ENCODE results near the gene SEMA6C. TPM values are rescaled to one million over a fixed set of nuclear protein-coding genes. Genes with fewer than 3 reads are reported as not detected.

The SEMA6C gene
- total RNA-seq, 1 donor from 2014 or later = 24.7 TPM

GRCh38 chr1:151175863-151176262 is 29.4 kb upstream of the SEMA6C start, which contains the start of gene TMOD4:
Gene TMOD4, minus strand, starts transcription at chr1:151175981. Its CDS starts 1,106 bp downstream, at chr1:151174875.
- H3K27ac Mint-ChIP-seq (ENCODE audit: unreplicated experiment) = no peak within 1 kb of the TSS
- no peak within 1 kb of the TSS for H3K4me3 Mint-ChIP-seq (ENCODE audit: unreplicated experiment)
- no peaks in the 10 kb centered on the region for H3K9me3 Mint-ChIP-seq (ENCODE audit: unreplicated experiment)
- H3K4me1 Mint-ChIP-seq (ENCODE audit: unreplicated experiment) = no peaks in the 10 kb centered on the region
- DNase-seq (ENCODE audit: extremely low spot score, unreplicated experiment) = no peak
- no peaks in the 10 kb centered on the region for H3K27me3 Mint-ChIP-seq (ENCODE audit: unreplicated experiment)
- TF ChIP-seq, protein P1, sequence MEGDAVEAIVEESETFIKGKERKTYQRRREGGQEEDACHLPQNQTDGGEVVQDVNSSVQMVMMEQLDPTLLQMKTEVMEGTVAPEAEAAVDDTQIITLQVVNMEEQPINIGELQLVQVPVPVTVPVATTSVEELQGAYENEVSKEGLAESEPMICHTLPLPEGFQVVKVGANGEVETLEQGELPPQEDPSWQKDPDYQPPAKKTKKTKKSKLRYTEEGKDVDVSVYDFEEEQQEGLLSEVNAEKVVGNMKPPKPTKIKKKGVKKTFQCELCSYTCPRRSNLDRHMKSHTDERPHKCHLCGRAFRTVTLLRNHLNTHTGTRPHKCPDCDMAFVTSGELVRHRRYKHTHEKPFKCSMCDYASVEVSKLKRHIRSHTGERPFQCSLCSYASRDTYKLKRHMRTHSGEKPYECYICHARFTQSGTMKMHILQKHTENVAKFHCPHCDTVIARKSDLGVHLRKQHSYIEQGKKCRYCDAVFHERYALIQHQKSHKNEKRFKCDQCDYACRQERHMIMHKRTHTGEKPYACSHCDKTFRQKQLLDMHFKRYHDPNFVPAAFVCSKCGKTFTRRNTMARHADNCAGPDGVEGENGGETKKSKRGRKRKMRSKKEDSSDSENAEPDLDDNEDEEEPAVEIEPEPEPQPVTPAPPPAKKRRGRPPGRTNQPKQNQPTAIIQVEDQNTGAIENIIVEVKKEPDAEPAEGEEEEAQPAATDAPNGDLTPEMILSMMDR (IDR thresholded peaks at IDR 0.05) = peak; percentile 54
- H3K36me3 Mint-ChIP-seq (ENCODE audit: unreplicated experiment) = peaks cover 35% of the 10 kb centered on the region

DNA sequence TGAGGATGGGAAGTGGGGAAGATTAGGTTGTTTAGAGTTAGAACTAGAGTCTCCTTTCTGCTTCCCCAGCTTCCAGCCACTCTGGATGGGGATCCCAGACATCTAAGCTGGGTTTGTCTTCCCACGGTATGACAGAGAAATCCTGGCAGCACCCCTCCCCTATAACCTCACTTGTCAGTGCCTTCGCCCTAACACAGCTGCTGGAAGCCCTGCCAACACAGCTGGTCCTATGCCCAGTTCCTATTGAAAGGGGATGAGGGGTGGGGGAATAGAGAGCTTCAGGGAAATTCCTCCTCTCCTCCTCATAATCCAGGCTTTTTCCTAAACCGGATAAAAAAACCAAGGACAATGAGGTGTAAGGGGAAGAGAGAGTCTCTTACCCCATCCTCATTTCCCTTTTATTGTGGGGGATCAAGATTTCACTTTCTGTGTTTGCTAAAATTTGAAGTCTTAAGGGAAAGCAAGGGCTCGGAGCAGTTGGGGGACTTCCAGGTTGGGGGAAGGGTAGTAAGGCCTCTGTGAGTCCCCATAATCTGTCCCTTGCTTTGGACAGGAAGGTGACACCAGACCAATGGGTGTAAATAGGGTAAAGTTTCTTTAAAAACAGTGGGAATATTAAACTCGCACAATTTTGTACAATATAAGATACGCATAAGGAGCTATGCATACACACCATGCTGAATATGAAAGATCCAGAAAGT is 28.8 kb upstream of the SEMA6C start:
- TF ChIP-seq, protein P1 (IDR thresholded peaks at IDR 0.05) = no peak
- Mint-ChIP-seq H3K4me1 (ENCODE audit: unreplicated experiment) (no peaks in the 10 kb centered on the region), H3K36me3 (ENCODE audit: unreplicated experiment) (peaks cover 30% of the 10 kb centered on the region), H3K27me3 (ENCODE audit: unreplicated experiment) (no peaks in the 10 kb centered on the region), H3K4me3 (ENCODE audit: unreplicated experiment) (no peak overlapping the region), H3K9me3 (ENCODE audit: unreplicated experiment) (no peaks in the 10 kb centered on the region), H3K27ac (ENCODE audit: unreplicated experiment) (no peak overlapping the region)
- no peak for DNase-seq (ENCODE audit: extremely low spot score, unreplicated experiment)

GRCh38 chr1:151171190-151171589 is 24.8 kb upstream of the SEMA6C start:
- peaks cover 18% of the 10 kb centered on the region for H3K36me3 Mint-ChIP-seq (ENCODE audit: unreplicated experiment)
- TF ChIP-seq, protein P1 (IDR thresholded peaks at IDR 0.05) = no peak
- no peak for DNase-seq (ENCODE audit: extremely low spot score, unreplicated experiment)
- H3K4me3 Mint-ChIP-seq (ENCODE audit: unreplicated experiment) = no peak overlapping the region
- no peaks in the 10 kb centered on the region for H3K27me3 Mint-ChIP-seq (ENCODE audit: unreplicated experiment)
- no peaks in the 10 kb centered on the region for H3K9me3 Mint-ChIP-seq (ENCODE audit: unreplicated experiment)
- peaks cover 12% of the 10 kb centered on the region for H3K4me1 Mint-ChIP-seq (ENCODE audit: unreplicated experiment)
- H3K27ac Mint-ChIP-seq (ENCODE audit: unreplicated experiment) = no peak overlapping the region

DNA sequence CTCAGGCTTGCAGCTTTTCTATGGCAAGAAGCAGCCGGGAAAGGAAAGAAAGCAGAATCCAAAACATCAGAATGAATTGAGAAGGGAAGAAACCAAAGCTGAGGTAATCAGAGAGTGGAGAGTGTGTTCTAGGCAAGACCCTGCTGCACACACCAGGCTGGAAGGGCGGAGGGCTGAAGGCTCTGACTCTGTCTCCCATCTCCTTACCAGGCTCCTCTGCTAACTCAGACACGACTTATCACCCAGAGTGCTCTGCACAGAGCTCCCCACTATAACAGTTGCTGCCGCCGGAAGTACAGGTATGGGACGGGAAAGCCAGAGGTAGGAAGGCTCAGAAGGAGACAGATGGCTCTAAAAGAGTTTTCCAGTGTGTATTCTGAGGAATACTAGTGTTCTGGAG is 20.7 kb upstream of the SEMA6C start:
- Mint-ChIP-seq H3K36me3 (ENCODE audit: unreplicated experiment) (peaks cover 14% of the 10 kb centered on the region), H3K4me1 (ENCODE audit: unreplicated experiment) (peaks cover 31% of the 10 kb centered on the region), H3K4me3 (ENCODE audit: unreplicated experiment) (peak overlapping the region; percentile 98), H3K27ac (ENCODE audit: unreplicated experiment) (peak overlapping the region; percentile 97), H3K9me3 (ENCODE audit: unreplicated experiment) (no peaks in the 10 kb centered on the region), H3K27me3 (ENCODE audit: unreplicated experiment) (no peaks in the 10 kb centered on the region)
- TF ChIP-seq, protein P1 (IDR thresholded peaks at IDR 0.05) = no peak
- DNase-seq (ENCODE audit: extremely low spot score, unreplicated experiment) = no peak

- H3K27ac Mint-ChIP-seq (ENCODE audit: unreplicated experiment) = peak overlapping the region; percentile 97
- H3K36me3 Mint-ChIP-seq (ENCODE audit: unreplicated experiment) = peaks cover 17% of the 10 kb centered on the region
- peak overlapping the region; percentile 98 for H3K4me3 Mint-ChIP-seq (ENCODE audit: unreplicated experiment)
- TF ChIP-seq, protein P1 (IDR thresholded peaks at IDR 0.05) = no peak
- H3K27me3 Mint-ChIP-seq (ENCODE audit: unreplicated experiment) = no peaks in the 10 kb centered on the region
- no peak for DNase-seq (ENCODE audit: extremely low spot score, unreplicated experiment)
- peaks cover 31% of the 10 kb centered on the region for H3K4me1 Mint-ChIP-seq (ENCODE audit: unreplicated experiment)
- no peaks in the 10 kb centered on the region for H3K9me3 Mint-ChIP-seq (ENCODE audit: unreplicated experiment)
Measured at GRCh38 chr1:151166505-151166956, 20.1 kb upstream of the SEMA6C start.
